NCI-H187 (cell line): ENCODE data around the gene TACC2.

Experiments used
- DNase-seq, 2 experiments: peaks; one replicate each; lab custom pipeline; 2025; lab: John Stamatoyannopoulos, UW

The TACC2 gene

DNA sequence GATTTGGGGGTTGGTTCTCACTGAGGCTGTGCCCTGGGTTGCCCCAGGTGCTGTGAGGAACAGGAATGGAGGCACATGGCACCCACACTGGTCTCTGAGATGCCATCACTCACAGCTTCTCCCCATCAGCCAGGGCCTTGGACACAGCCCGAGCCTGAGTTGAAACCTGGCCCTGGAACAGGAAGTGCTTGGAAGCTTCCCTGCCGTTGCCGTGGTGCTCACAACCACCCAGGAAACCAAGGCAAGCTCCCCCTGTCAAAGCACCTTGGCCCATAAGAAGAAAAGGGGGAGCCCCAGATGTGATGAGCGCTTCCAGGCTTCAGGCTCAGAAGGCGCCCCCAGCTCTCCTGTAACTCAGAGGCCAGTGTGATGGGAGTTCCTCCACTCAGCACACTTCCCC, 282.1 kb downstream of the TACC2 start, which contains the start of gene BTBD16:
Gene BTBD16, plus strand, starts transcription at position 221 of the 400 bp plus-strand sequence. CDS start 3,786 bp downstream, outside the sequence.
- DNase-seq: no peak

DNA sequence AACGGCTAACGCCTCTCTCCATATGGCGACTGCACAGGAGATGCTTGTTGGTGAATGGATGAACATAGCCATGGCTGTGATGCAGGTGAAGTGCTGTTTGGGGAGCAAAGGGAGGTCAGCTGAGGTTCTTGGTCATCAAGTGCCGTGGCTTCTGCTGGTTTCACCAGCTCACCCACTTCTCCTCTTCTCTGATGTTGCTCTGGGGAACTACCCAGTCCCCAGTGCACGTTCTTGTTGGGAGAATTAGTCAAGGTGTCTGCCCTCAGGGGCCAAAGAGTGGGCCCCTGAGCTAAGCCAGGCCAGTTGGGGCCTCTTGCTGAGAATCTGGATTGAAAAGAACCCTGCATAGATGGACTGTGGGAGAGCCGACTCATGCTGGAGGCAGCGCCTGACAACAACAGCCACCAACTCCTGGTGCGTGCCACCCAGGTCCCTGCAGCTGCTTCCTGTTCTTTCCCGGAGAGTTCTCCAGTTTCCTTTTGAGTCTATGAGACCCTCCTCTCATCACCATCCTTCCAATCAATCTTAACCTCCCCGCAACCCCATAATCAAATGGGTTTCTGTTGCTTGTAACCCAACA, 285.1 kb downstream of the TACC2 start:
- DNase-seq: no peak

DNA sequence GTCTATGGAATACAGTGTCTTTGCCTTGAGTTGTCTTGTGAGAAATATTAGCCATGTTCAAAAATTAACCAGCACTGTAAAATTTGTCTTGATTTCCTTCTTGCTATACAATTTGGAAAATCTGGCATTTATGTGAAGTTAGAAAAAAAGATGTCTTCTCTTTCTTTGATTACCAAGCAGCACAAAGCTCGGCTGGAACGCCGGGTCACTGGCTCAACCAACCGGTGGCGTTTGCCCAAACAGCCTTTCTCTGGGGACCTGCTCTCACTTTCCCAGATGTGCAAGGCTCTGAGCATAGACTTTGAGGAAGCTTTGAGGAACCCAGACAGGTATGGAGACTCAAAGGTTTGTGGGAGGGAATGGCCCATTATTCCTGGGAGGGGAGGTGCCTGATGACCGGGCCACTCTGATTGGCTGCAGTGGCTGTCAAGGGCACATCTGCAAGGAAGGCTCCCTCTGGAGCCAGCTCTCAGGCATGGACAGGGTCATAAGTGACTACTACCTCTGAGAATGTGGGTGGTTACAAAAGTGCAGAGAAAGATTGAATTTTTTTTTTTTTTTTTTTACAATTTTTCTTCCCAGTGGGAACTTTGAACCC, 287.7 kb downstream of the TACC2 start:
- no peak for DNase-seq

DNA sequence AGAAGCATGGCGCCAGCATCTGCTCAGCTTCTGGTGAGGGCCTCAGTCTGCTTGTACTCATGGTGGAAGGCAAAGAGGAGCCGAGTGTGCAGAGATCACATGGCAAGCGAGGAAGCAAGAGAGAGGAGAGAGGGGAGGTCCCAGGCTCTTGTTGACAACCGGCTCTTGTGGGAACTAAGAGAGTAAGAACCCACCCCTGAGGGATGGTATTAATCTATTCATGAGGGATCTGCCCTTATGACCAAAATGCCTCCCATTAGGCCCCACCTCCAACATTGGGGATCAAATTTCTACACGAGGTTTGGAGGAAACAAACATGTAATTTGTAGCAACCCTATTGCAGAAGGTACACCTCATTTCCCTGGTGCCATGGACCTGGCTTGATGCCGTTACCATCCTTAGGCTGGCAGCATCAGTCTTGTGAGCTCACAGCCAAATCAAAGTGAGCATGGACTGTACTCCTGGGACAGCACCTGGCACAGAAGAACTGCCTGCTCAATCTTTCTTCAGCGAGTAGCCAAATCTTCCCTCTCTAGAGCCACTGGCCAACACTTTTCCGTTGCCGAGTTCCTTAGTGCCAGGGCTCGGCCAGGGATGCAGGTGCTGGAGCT, 288.7 kb downstream of the TACC2 start:
- no peak for DNase-seq

- DNase-seq: no peak
Measured at GRCh38 chr10:122279725-122280141, 290.8 kb downstream of the TACC2 start.

DNA sequence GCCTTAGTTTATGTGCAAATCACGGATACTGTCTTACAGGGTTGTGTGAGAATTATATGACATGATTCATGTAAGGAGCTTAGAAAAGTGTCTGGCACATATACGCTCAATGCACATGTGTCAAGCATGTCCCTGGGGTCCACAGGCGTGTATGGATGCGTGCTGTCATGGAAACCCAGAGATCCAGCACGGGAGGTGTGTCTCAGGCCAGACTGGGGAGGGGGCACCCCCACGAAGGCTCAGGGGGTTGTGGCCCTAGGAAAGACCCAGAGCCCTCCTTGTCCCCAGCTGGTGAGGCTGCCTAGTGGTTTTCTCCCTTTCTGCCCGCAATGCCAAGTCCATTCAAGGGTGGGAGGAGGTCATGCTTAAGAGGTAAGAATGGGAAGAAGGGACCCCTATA, 291.2 kb downstream of the TACC2 start:
- no peak for DNase-seq

GRCh38 chr10:122281018-122281626, 292.2 kb downstream of the TACC2 start:
- no peak for DNase-seq

GRCh38 chr10:122281751-122282150, 292.8 kb downstream of the TACC2 start:
- no peak for DNase-seq

- no peak for DNase-seq
Measured at GRCh38 chr10:122282253-122282671, 293.3 kb downstream of the TACC2 start.

DNA sequence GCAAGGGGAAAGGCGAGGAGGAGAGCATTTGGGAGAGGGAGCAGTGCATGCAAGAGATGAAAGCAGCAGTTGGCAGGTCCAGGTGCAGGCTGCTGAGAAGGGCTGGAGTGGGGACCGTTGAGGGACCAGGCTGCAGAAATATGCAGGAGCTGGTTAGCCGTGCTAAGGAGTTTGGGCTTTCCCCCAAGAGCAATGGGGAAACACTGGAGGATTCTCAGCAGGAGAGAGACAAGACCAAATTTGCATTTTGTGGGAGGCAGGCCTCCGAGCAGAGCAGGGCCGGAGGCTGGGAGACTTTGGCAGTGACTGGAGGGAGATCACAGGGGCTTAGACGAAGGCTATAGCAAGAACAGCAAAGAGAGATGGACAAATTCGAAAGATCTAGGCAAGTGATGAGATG, 293.9 kb downstream of the TACC2 start:
- DNase-seq: no peak

GRCh38 chr10:122285506-122286444, 296.8 kb downstream of the TACC2 start:
- no peak for DNase-seq

- no peak for DNase-seq
Measured at GRCh38 chr10:122286867-122287266, 297.9 kb downstream of the TACC2 start.

DNA sequence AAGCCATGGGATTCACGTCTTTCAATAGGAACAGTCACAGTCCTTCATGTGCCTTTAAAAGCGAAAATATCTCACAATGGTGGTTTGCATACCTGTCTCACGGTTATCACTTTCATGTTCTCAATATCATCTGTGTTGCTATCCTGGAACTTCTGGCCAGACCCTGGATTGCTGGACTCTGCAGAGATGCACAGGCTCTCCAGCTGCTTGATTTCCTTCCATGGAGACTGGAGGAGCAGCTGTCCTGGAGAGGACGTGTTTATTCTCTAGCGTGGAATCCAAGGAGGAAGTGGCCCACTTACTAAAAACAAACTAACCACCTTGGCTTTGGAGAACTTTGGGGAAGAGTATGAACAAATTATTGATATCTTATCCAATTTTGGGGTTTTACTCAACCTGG, 298.6 kb downstream of the TACC2 start:
- DNase-seq: no peak

DNA sequence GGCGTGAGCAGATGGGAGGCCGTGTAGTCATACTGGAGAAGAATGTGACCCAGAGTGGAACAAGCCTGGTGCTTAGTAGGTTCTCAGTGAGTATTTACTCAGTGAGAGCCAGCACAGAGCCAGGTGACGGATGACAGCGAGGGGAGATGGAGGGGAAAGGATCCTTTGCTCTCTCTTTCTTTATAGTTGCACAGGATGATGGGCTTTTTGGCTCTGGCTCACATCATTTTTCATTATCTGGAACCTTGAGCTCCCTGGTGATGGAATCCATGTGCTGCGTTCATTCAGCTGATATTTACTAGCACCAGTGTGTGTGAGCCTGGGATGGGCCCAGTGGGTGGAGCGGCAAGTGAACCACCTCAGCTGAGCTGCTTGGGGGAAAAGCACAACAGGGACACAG, 299.3 kb downstream of the TACC2 start:
- DNase-seq: no peak

DNA sequence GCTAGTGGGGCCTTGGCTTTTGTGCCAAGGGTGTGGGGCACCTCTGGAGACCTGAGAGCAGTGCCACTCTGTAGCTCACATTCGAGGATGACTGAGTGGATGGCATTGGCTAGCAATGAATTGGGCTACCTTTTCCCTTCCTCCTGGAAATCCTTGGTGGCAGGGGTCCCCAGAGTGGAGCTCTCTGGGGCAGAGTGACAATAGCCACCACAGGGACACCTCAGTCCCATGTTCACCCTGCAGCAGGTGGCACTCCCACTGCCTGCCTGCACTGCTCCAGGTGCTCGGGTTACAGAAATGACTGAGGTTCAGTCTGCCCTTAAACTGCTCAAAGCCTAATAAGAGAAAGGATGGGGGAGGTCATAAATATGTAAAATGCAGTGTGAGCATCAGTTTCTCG, 300.0 kb downstream of the TACC2 start:
- DNase-seq: no peak

DNA sequence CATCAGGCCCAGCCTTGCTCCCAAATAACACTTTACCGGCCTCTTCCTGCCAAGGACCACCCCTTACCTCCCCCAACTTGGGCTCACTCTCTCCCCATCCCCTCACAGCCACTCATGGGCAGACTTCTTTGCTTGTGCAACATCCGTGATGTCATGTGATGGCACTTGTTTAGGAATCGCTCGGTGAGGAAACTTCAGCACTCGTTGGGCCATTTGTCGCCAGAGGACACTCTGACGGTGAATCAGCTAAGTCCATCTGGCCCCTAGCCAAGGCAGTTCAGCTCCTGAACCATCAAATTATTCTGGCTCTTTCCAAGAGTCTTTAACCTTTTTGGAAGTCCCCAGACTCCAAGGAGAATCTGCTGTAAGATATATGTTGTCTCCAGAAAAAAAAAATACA, 301.4 kb downstream of the TACC2 start:
- DNase-seq: no peak

GRCh38 chr10:122290833-122291532, 302.0 kb downstream of the TACC2 start:
- no peak for DNase-seq

GRCh38 chr10:122291739-122292138, 302.8 kb downstream of the TACC2 start:
- DNase-seq: no peak

GRCh38 chr10:122292376-122292775, 303.4 kb downstream of the TACC2 start:
- DNase-seq: no peak

DNA sequence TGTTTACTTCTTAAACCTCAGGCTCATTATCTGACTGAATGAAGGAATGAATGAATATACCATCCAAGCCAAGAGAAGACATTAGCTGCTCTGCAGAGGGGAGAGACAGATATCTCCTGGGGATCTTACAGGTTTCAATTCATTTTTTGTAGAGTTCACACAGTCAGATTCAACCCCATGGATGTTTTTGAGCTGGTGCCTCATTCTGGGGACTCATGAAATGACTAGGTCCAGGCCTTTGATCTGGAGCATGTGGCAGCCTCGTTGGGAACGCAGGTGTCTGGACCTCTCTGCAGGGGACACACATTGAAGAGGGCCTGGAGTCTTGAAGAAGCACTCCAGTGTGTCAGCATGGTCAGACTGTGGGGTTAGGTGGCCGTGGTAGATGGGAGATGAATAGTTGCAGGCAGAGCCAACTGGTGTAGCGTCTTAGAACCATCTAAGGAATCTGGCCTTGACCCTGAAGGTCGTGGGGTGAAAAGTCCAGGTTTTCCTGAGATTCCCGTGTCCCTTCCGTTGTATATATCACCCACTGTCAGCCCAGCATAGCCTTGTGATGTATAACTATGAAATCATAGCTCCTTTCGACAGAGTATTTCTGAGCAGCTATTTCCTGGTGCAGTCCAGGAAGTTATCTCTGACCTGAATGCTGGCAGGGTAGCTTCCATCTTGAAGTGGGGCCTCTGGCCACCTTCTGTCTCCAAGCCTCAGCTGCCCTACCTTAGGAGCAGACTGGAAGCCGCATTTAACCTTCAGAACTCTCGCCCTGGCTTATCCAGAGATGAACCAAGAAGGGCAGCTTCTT, 304.4 kb downstream of the TACC2 start:
- no peak for DNase-seq

GRCh38 chr10:122293961-122294380, 305.0 kb downstream of the TACC2 start:
- DNase-seq: no peak
